ENCODE measurements around the gene TMEM37.

Gene TMEM37

DNA sequence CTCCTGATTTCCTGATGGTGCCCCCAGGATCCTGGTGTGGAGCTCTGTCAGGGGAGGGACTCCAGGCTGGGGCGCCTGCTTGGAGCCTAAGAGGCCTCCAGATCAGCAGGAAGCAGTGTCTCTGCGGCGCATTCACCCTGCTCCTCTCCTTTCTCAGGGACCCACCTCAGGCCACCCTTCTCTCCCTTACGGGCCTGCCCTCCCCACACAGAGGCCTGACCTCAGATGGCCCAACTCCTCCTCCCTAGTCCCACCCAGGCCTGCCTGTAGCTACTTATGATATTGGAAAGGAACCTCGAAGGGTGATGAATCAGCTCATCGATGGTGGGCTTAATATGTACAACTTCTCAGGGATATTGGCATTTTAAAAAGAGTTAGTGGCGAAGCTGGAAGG lies 10.6 kb downstream of the TMEM37 start:
- DNase-seq (ENCODE audit: low read depth, low spot score) = no peak
- H3K4me3 ChIP-seq (ENCODE audit: low read depth, low read length) = no peak overlapping the region
- TF ChIP-seq, protein P1, sequence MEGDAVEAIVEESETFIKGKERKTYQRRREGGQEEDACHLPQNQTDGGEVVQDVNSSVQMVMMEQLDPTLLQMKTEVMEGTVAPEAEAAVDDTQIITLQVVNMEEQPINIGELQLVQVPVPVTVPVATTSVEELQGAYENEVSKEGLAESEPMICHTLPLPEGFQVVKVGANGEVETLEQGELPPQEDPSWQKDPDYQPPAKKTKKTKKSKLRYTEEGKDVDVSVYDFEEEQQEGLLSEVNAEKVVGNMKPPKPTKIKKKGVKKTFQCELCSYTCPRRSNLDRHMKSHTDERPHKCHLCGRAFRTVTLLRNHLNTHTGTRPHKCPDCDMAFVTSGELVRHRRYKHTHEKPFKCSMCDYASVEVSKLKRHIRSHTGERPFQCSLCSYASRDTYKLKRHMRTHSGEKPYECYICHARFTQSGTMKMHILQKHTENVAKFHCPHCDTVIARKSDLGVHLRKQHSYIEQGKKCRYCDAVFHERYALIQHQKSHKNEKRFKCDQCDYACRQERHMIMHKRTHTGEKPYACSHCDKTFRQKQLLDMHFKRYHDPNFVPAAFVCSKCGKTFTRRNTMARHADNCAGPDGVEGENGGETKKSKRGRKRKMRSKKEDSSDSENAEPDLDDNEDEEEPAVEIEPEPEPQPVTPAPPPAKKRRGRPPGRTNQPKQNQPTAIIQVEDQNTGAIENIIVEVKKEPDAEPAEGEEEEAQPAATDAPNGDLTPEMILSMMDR (IDR thresholded peaks at IDR 0.05; ENCODE audit: low read depth, low read length) = no peak
- in situ Hi-C loops (cut with HindIII; ENCODE audit: low sequenced_read_pairs) = no loop called here

DNA sequence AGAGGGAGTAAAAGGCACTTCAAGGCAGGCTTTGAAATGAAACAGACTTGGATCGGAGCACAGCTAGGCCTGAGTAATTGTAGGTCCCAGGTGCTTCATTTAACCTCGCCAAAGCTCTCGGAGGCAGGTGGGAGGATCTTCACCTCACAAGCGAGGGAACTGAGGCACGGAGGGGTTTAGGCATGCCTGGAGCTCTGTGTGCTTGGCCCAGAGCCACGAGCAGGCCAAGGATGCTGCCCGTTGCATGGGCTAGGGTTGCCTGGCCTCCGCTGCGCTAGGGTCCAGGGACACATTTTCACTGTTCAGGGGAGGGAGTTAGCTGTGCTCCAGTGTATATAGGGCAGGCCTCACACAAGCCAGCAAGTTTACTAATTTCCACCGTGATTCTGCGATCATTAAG lies 11.2 kb downstream of the TMEM37 start:
- DNase-seq (ENCODE audit: low read depth, low spot score) = no peak
- H3K4me3 ChIP-seq (ENCODE audit: low read depth, low read length) = no peak overlapping the region
- TF ChIP-seq, protein P1 (IDR thresholded peaks at IDR 0.05; ENCODE audit: low read depth, low read length) = no peak
- in situ Hi-C loops (cut with HindIII; ENCODE audit: low sequenced_read_pairs) = no loop called here

DNA sequence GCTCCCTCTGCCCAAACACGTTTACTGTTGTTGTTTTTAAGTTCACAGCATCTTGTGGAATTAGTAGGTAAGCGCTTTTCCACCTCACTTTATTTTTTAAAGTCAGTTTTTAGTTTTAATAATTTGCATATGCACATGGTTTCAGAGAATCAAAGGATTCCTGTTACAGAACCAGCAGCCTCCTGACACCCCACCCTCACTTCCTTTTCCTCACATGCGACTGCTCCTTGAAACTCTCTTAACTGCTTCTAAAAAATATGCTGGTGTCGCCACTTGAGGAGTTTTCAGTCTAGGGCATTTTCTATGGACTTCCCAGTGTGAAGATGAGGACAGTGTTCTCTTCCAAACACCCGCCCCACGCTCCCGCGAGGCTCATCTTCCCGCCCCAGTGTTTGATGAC lies 14.4 kb downstream of the TMEM37 start:
- H3K4me3 ChIP-seq (ENCODE audit: low read depth, low read length) = no peak overlapping the region
- in situ Hi-C loops (cut with HindIII; ENCODE audit: low sequenced_read_pairs) = no loop called here
- TF ChIP-seq, protein P1 (IDR thresholded peaks at IDR 0.05; ENCODE audit: low read depth, low read length) = no peak
- no peak for DNase-seq (ENCODE audit: low read depth, low spot score)

DNA sequence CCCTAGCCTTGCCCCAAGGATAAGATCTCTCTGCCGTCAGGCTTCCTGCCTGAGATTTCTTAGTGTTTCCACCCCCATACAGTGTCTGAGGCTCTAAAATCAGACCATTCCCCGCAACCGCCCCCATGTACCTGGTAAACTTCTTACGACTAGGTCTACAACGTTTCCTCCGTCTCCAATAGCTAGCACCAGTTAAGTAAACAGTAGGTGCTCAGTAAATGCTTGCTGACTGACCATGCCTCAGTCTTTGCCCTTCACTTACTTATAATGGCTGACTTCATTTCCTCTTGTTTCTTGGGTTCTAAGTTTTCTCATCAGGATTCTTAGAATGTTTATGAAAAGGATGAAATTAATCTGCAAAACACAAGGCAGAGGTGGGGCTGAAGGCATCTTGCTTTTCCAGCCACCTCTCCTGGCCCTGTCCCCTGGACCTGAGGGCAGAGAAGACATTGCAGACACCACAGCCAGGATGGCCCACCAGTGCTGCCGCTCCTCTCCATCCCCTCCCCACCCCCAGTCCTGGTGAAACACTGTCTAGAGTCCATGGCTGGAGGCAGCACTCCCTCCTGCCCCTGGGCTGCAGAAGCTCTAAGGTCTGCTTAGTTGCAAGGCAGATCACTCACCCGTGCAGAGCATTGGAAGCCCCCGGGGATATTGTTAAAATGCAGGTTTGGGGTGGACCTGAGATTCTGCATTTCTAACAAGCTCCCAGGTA lies 16.9 kb downstream of the TMEM37 start:
- TF ChIP-seq, protein P1 (IDR thresholded peaks at IDR 0.05; ENCODE audit: low read depth, low read length) = no peak
- in situ Hi-C loops (cut with HindIII; ENCODE audit: low sequenced_read_pairs) = no loop called here
- H3K4me3 ChIP-seq (ENCODE audit: low read depth, low read length) = no peak overlapping the region
- DNase-seq (ENCODE audit: low read depth, low spot score) = no peak

DNA sequence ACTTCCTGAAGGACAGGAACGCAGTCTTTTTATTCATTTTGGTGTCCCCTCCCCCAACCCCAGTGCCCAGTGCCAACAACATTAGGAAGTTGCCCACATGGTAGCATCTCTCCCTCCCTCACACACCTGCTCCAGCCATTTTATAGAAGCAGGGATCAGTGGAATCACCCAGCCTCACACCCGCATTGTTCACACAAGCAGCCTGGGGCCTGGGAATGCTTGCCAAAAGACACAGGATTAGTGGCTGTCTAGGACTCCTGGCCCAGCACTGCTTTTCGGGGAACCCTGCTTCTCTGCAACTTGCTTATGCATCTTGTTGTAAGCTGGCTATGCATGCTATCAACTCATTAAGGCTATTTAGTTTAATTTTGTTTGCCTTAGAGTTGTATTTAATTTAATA lies 17.9 kb downstream of the TMEM37 start:
- no peak overlapping the region for H3K4me3 ChIP-seq (ENCODE audit: low read depth, low read length)
- in situ Hi-C loops (cut with HindIII; ENCODE audit: low sequenced_read_pairs) = no loop called here
- DNase-seq (ENCODE audit: low read depth, low spot score) = no peak
- TF ChIP-seq, protein P1 (IDR thresholded peaks at IDR 0.05; ENCODE audit: low read depth, low read length) = no peak

DNA sequence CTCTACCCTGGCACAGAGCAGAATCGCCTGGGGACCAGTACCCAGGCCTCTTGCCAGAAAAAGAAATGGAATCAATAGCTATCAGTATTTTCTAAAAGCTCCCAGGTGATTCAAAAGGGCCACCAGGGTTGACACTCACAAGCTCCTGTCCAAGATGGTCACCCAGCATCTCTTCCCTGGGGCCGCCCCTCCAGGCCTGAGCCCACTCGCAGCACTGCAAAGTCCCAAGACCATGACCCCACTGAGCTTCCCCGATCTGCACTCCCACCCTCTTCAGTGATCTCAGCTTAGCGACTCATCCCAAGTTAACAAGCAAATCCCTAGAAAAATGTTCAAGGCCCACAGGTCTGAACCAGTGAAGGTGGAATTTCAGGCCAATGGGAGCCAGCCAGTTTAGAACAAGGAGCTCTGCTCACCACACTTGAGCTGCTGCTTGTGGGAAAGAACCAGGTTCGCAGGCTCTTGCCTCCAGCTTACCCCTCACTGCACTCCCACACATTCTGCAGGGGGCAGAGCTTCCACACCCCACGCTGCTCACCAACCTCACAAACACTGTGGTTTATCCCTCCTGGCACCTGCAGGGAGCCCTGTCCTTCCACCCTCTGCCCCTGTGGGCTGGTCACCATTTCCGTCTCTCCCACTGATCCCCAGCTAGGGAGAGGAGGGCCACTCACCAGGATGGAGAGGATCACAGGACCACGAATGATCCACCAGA lies 19.8 kb downstream of the TMEM37 start:
- TF ChIP-seq, protein P1 (IDR thresholded peaks at IDR 0.05; ENCODE audit: low read depth, low read length) = no peak
- no peak overlapping the region for H3K4me3 ChIP-seq (ENCODE audit: low read depth, low read length)
- in situ Hi-C loops (cut with HindIII; ENCODE audit: low sequenced_read_pairs) = no loop called here
- DNase-seq (ENCODE audit: low read depth, low spot score) = no peak
